DMS114 treated with DMSO at 0.1 percent for 48 hours (cell line): ENCODE data around the gene CPEB3.
A peak's percentile ranks its signal among the peaks of the same experiment; 100 is the strongest.

ENCODE experiments used
- DNase-seq: peaks from one replicate; lab custom pipeline; 2025; ENCODE audit not compliant: unreplicated experiment; lab: John Stamatoyannopoulos, UW

The CPEB3 gene

DNA sequence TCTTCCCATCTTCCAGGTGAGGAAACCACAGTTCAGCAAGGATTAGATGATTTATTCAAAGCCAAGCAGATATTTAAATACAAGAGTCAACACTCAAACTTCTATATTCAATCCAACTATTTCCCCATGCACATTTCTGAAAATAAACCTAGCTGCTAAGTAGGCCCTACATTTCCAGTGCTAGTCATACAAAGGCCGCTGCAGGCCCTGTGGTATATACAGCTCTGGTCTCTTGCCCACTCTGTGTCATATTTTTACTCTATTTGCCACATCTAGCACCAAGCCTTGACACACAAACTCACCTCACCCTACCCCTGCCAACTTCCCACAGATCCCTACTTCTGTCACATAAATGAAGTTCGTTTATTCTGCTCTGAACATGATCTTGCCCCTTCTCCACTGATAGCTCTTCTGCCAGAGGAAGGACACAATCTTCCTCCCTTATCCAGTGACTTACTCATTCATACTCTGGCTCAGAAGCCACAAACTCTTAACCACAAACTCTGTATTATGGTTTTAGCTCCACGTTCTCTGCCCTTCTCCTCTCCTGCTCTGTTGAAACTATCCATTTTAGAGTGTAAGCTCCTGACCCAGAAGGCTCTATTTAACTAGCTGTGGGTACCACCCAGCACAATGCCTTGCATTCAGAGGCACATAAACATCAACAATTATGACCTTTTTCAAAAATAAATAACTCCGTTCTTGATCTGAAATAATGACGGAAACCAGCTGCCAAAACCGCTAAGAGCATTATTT is 180.7 kb downstream of the CPEB3 start:
- DNase-seq: no peak

DNA sequence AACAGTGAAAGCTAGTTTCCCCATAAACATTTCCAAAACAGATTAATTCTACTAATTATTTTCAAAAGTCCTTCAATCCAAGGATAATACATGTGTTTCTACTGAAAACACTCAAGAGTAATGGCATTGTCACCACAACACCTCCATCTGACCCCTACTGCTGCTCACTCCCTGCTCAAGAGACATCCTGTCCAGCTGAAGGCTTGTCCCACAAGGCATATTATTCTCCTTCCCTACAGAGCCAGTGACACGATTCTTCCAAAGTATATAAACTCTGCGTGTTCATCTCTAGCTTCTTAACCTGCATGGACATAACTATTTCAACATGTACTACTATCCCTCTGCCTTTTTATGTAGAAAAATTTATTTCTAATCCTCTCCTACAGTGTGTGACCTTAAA is 182.1 kb downstream of the CPEB3 start:
- DNase-seq: no peak

DNA sequence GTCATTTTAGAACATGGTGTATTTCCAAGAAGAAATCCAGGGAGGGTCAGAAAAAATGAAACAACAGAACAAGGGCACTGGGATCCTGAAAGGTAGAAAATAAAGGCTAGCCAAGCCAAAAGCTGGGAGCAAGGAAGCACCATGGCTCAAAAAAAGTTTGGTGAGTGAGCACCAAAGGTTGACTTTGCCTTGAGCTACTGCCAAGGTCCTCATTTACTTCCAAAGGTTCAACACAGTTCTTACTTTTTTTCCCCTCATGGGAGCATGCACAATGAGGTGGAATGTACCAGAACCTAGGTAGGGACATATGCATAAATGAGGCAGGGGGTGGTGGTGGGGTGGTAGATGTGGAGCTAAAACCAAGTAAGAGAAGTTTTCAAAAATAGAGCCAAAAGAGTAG is 182.8 kb downstream of the CPEB3 start:
- no peak for DNase-seq

DNA sequence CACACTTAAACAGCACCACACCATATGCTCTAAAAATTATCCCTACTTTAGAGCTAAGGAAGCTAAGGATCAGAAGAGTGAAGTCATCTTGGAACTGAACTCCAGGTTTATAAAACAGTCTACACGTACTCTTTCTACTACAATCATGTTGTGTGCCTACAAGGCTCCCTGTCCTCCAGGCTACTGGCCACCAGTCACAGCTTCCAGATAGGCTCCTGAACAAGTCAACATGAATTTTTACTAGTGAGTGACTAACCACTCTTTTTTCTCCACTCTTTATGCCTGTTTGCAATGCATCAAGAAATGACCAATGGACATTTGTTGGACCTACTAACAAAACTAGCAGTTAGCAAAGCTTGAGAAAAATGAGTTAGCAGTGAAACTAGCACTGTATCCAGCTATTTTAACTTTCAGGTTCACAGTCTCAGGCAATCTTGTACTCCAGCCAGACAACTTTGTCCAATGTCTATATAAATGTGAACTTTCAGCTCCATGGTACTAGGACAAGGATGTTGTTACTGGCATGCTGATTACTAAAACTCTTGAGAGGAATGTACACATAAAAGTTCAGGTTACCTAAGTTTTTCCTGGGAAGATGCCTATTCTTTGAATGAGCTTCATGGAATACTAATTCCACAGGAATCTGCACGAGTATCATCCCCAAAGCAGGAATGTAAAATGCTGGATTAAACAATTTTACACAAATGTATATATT is 187.3 kb downstream of the CPEB3 start:
- DNase-seq: no peak

GRCh38 chr10:92102601-92103213 is 188.2 kb downstream of the CPEB3 start:
- no peak for DNase-seq

GRCh38 chr10:92094960-92095359 is 195.9 kb downstream of the CPEB3 start:
- DNase-seq: no peak

DNA sequence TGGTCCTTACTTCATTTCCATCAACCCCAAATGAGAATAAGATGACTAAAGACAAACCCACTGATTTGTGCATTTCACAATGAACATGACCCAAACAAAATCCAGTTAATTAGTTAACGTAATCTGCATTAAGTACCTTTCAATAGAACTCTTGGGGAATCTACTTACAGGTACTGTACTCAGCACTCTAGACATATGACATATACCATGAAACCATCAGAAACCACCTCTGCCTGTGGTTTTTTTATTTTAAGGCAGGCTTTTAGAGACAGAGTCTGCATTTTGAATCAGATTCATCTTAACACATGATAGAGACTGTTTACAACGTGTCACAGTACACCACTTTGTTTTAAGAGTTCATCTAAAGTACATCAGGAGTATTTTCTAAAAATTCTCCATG is 198.9 kb downstream of the CPEB3 start:
- DNase-seq: no peak

DNA sequence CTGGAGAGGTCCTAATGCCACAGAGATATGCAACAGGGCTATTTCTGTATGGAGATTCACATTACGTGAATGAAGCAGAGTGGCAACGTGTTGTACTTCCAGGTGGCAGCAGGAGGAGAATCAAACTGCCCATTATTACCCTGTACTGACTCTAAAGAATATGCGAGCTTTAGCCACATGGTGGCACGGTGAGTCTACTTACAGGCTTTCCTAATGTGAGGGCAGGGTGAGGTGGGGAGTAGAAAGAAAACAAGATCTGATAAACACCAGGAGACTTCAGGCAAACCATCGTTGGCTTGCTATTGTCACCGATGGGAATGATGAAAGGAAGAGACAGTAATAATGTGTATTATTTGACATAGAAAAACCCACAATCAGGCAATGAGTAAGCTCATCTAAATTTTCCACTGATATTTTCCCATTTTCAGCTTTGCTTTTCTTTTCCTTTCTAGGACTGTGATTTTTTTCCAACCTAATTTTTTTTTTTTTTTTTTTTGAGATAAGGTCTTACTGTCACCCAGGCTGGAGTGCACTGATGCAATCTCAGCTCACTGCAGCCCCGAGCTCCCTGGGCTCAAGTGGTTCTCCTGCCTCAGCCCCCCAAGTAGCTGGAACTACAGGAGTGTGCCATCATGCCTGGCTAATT is 203.0 kb downstream of the CPEB3 start:
- DNase-seq: peak; percentile 85

DNA sequence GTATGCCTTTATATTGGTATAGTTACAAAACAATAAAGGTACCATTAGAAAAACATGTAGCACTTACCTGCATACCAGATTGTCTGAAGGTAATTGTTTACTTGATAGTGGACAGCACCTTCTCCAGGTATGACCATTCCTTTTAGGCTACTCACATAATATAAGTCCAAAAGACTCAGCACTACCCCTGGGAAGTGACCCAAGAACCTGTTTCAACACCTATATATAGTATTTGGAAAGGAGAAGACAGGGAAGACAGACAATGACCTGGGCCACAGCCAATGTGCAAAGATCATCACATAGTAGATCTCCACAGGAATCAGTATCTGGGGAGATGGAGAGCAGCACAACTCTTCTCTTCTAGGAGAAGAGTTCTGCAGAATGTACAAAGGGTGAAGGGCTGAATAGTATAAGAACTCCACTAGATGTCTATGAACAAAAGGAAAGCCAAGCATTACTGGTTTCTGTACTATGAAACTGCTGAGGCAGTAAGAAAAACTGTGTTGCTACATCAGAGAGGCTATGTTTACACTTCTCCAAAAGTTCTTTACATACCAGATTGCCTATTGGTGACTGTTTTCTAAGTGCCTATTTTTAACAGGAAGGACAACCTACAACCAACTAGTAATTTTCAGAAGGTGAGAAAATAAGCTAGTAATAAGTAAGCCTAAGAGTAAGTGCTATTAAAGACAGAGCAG is 208.1 kb downstream of the CPEB3 start:
- no peak for DNase-seq

DNA sequence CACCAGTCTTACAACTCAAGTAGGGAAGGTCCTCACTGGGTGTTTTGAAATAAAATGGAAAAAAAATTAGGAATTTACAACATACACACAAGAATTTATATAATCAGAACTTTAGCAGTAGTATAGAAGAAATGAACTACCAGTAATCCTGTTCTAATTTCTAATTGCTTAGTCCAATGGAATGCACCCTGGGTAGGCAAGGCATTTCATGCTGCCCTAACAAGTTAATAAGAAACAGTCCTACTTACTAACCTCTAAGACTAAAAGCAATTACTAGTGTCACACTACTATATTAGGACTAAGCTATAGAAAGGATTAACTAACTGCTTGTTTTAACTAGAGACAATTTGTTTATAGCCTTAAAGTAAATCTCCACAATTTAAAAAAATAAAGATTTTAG is 209.2 kb downstream of the CPEB3 start:
- no peak for DNase-seq

DNA sequence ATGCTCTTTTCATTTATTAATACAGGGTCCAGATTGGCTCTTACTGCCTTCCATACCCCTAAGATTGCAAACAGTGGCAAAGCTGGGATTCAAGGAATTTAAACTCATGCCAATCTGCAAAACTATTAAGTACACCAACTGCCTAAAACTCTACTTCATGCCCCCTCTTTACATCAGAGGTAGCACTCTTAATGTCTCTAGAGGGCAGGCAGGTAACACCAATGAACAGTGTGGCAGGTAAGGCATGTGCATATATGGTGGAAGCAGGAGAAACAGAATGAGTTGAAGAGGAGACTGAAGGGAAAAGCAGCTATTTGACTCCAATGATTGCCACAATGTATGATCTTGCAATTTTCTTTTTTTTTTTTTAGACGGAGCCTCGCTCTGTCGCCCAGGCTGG is 210.6 kb downstream of the CPEB3 start:
- no peak for DNase-seq

DNA sequence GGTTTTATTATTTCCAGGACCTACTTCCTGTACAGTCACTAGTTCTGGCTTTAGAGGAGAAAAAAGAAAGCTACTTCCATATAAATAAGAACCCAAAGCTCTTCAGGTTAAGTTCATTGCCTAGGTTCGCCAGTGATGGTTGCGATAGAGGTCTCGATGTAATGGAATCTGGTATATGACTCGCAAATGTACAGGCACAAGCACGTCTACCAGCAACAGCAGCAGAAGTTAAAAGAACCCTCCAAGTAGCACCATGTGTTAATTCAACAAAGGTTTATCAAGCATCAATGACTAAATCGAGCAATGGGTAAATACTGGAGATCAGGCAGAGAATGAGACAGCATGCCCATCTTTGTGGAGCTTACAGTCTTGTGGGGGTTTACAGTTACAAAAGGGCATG is 211.9 kb downstream of the CPEB3 start:
- no peak for DNase-seq

- no peak for DNase-seq
Measured at GRCh38 chr10:92076722-92077121, 214.2 kb downstream of the CPEB3 start.

- no peak for DNase-seq
Measured at GRCh38 chr10:92075829-92076228, 215.0 kb downstream of the CPEB3 start.

GRCh38 chr10:92074126-92074887 is 216.6 kb downstream of the CPEB3 start:
- DNase-seq: no peak

DNA sequence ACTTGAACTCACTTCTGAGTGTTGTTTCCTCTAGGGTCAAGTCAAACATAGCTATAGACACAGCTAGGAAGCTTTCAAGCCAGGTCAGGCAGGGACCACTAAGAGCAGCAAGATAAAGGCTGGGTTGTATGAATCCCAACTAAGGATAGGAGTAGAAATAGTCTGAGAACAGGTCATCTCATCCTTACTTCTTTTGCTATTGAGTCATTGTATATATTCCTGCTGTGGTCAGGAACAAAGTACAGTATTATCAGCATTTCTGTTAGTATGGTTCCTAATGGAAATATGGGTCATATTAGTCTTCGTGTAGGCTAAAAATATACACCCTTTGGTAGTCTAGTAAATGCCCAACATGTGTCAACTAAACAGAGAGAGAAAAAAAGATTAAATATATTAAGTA is 222.0 kb downstream of the CPEB3 start:
- DNase-seq: no peak

DNA sequence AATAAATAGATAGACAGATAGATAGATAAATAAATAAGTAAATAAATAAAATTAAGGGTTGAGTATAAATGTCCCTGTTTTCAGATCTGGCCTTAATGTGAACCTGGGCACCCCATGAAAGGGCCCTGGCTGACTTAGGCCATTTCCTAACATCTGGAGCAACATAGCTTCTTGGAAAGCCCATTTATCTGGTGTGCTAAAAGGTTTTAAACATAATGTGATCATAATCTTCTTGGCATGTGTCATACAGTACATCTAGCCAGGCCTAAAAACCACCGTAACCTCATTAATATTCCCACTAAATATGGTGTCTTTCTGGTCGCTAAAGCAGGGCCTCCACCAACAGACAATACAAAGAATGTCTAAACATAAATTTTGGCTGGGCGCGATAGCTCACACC is 224.5 kb downstream of the CPEB3 start:
- DNase-seq: no peak

DNA sequence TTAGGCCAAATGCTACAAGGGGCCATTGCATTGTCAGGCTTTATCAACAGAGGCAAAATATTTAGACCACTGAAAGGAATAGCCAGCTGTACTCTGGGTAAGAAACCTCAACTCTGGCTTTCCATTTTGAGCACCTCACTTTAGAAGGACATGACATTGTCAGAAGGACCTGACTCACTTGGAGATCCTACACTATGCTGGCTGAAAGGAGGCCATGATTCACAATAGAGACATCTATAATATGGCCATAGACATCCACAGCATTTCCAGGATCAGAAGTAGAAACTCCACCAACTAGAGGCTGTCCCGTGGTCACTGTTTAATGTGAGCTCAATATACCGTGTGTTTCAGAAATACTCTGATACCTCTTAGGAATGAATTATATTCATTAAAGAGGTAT is 226.4 kb downstream of the CPEB3 start:
- DNase-seq: no peak

- DNase-seq: no peak
Measured at GRCh38 chr10:92062273-92062672, 228.6 kb downstream of the CPEB3 start.

DNA sequence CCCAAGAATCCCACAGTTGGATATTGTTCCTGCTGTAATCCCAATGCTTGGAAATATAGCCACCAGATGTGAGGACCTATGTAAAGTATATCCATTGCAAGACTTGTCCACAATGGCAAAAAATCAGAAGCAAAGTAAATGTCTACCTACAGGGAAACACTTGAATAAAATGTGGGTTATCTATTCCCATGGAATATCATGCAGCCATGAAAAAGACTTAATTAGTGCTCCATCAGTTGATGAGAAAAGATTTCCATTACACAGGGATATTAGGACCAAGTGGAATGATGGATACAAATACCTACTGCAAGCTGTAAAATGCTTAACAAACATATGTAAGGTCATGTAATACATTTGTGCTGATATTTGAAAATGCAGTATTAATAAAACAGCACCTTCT is 236.1 kb downstream of the CPEB3 start:
- no peak for DNase-seq
